ENCODE results near the gene C13orf46. TPM values are rescaled to one million over a fixed set of nuclear protein-coding genes. Genes with fewer than 3 reads are reported as not detected.

C13orf46 gene
- total RNA-seq, 5 donors from 2014 or later (not counting 1 experiment from before 2014, with no cell fraction given): 18.4 to 33.9 (median 25.3) TPM

Other genes starting within 250 kb of the C13orf46 start
- gene TMEM255B, start 214.8 kb downstream of the C13orf46 start, total RNA-seq: 1 to 10 TPM in 2 of 5 donors, under 1 TPM in 3; 0.76 to 1.2 (median 0.89) TPM
- gene GAS6, start 110.0 kb downstream of the C13orf46 start, total RNA-seq: 10 to 100 TPM in 1 of 5 donors, 1 to 10 TPM in 4; 1.1 to 10.2 (median 4.7) TPM
- gene RASA3, start 158.5 kb upstream of the C13orf46 start, total RNA-seq: 100 to 1,000 TPM; 223 to 267 (median 238) TPM
- gene CFAP97D2, start 205.2 kb upstream of the C13orf46 start, total RNA-seq: 1 to 10 TPM in 3 of 5 donors, under 1 TPM in 2; 0.92 to 4.5 (median 2.6) TPM